ENCODE measurements around the gene DENND6A. TPM values are rescaled to one million over a fixed set of nuclear protein-coding genes. Genes with fewer than 3 reads are reported as not detected.
"Not testable (repeated sequence)": the region's sequence is repeated elsewhere in the genome, so short reads cannot be mapped to it uniquely, and the experiment has no call there.

The DENND6A gene
- total RNA-seq, 1 experiment from 2014 or later, result 22.3 TPM

DNA sequence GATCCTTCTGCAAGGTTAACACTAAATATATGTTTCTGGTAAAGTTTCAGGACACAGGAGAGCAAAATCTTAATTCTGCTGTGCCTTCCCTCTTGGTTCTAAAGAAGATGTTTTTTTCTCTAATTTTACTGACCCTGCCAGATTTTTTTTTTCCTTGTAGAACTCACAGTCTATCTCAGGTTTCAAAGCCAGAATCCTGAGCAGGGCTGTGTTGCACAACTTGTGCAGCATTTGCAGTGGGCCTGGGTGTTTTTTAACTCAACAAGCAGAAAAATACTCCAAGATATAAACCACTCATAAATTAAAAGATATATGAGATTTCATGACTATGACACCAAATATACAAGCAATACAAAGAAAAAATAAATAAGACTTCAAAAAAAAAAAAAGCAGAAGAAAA lies 55.5 kb downstream of the DENND6A start:
- ChIA-PET CTCF (no interaction called here), POLR2A (no interaction called here)
- Mint-ChIP-seq H3K4me1 (ENCODE audit: insufficient read depth, unreplicated experiment) (no peaks in the 10 kb centered on the region), H3K4me3 (ENCODE audit: unreplicated experiment) (no peak overlapping the region), H3K27me3 (ENCODE audit: insufficient read depth, unreplicated experiment) (no peaks in the 10 kb centered on the region), H3K9me3 (ENCODE audit: unreplicated experiment) (no peaks in the 10 kb centered on the region), H3K36me3 (ENCODE audit: insufficient read depth, unreplicated experiment) (peaks cover 72% of the 10 kb centered on the region), H3K27ac (ENCODE audit: low read depth, unreplicated experiment) (no peak overlapping the region)
- no peak for DNase-seq (ENCODE audit: unreplicated experiment)
- BruUV-seq (replicated peaks), result no TSS peak
- TF ChIP-seq, protein P1, sequence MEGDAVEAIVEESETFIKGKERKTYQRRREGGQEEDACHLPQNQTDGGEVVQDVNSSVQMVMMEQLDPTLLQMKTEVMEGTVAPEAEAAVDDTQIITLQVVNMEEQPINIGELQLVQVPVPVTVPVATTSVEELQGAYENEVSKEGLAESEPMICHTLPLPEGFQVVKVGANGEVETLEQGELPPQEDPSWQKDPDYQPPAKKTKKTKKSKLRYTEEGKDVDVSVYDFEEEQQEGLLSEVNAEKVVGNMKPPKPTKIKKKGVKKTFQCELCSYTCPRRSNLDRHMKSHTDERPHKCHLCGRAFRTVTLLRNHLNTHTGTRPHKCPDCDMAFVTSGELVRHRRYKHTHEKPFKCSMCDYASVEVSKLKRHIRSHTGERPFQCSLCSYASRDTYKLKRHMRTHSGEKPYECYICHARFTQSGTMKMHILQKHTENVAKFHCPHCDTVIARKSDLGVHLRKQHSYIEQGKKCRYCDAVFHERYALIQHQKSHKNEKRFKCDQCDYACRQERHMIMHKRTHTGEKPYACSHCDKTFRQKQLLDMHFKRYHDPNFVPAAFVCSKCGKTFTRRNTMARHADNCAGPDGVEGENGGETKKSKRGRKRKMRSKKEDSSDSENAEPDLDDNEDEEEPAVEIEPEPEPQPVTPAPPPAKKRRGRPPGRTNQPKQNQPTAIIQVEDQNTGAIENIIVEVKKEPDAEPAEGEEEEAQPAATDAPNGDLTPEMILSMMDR (IDR thresholded peaks at IDR 0.05; ENCODE audit: unreplicated experiment), result no peak
- intact Hi-C loops (cut with micrococcal nuclease), result no loop called here

DNA sequence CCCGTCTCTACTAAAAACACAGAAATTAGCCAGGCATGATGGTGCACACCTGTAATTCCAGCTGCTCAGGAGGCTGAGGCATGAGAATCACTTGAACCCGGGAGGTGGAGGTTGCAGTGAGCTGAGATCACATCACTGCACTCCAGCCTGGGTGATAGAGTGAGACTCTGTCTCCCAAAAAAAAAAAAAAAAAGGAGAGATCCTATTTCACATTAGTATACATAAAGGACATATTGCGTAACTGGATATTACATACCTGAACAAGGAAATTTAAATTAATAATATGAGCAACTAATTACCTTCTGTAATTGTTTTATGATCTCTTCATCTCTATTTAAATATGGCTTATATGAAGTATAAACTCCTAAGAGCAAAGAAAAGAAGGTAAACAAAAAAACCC lies 58.6 kb downstream of the DENND6A start:
- POLR2A ChIA-PET; H3K27ac Mint-ChIP-seq (ENCODE audit: low read depth, unreplicated experiment); H3K4me3 Mint-ChIP-seq (ENCODE audit: unreplicated experiment); CTCF ChIA-PET; H3K4me1 Mint-ChIP-seq (ENCODE audit: insufficient read depth, unreplicated experiment); BruUV-seq (replicated peaks); intact Hi-C loops (cut with micrococcal nuclease); H3K9me3 Mint-ChIP-seq (ENCODE audit: unreplicated experiment); DNase-seq (ENCODE audit: unreplicated experiment); H3K27me3 Mint-ChIP-seq (ENCODE audit: insufficient read depth, unreplicated experiment): not testable (repeated sequence)
- H3K36me3 Mint-ChIP-seq (ENCODE audit: insufficient read depth, unreplicated experiment), result peaks cover 89% of the 10 kb centered on the region

DNA sequence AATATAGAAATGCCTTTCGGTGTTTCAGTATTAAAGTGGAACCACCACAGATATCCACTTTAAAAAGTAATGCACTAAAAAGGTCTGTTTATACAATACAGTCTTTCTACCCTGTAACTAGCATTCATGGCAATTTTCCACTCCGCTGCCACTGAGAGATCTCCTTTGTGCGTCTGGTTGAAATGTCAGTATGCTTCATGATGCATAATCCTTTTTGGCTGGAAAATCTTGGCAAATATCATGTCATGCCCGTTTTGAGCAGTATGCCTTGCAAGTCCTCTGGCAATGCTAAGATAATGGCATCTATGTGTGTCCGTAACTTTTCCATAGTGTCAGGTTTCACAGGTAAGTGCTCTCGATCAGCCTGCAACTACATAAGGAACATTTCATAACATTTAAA lies 64.9 kb downstream of the DENND6A start:
- Mint-ChIP-seq H3K9me3 (ENCODE audit: unreplicated experiment) (no peaks in the 10 kb centered on the region), H3K4me1 (ENCODE audit: insufficient read depth, unreplicated experiment) (no peaks in the 10 kb centered on the region), H3K27ac (ENCODE audit: low read depth, unreplicated experiment) (no peak overlapping the region), H3K27me3 (ENCODE audit: insufficient read depth, unreplicated experiment) (no peaks in the 10 kb centered on the region), H3K4me3 (ENCODE audit: unreplicated experiment) (no peak overlapping the region), H3K36me3 (ENCODE audit: insufficient read depth, unreplicated experiment) (peaks cover 90% of the 10 kb centered on the region)
- CTCF ChIA-PET, result no interaction called here
- no TSS peak for BruUV-seq (replicated peaks)
- POLR2A ChIA-PET, result interaction anchor here (1.7 to 3.5 kb wide), 2 partner anchors 17 to 31 kb away, joined by 6 to 8 read pairs; partner anchors contain the start of gene ARF4
- intact Hi-C loops (cut with micrococcal nuclease), result no loop called here
- TF ChIP-seq, protein P1 (IDR thresholded peaks at IDR 0.05; ENCODE audit: unreplicated experiment), result no peak
- DNase-seq (ENCODE audit: unreplicated experiment), result no peak

DNA sequence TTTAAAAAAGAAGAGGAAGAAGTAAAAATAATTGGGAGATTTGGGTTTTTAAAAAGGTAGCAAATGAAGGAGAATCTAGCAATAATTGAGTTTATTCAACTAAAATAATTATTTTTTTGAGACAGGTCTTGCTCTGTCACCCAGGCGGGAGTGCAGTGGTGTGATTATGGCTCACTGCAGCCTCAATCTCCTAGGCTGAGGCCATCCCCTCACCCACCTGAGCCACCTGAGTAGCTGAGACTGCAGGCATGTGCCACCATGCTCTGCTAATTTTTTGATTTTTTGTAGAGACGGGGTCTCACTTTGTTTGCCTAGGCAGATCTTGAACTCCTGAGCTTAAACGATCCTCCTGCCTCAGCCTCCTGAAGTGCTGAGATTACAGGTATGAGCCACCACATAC lies 68.1 kb downstream of the DENND6A start:
- peaks cover 83% of the 10 kb centered on the region for H3K36me3 Mint-ChIP-seq (ENCODE audit: insufficient read depth, unreplicated experiment)
- CTCF ChIA-PET, result no interaction called here
- intact Hi-C loops (cut with micrococcal nuclease), result no loop called here
- POLR2A ChIA-PET, result no interaction called here
- no peaks in the 10 kb centered on the region for H3K27me3 Mint-ChIP-seq (ENCODE audit: insufficient read depth, unreplicated experiment)
- no peak overlapping the region for H3K4me3 Mint-ChIP-seq (ENCODE audit: unreplicated experiment)
- no peaks in the 10 kb centered on the region for H3K9me3 Mint-ChIP-seq (ENCODE audit: unreplicated experiment)
- no peaks in the 10 kb centered on the region for H3K4me1 Mint-ChIP-seq (ENCODE audit: insufficient read depth, unreplicated experiment)
- no peak overlapping the region for H3K27ac Mint-ChIP-seq (ENCODE audit: low read depth, unreplicated experiment)
- TF ChIP-seq, protein P1 (IDR thresholded peaks at IDR 0.05; ENCODE audit: unreplicated experiment), result no peak
- DNase-seq (ENCODE audit: unreplicated experiment), result no peak
- no TSS peak for BruUV-seq (replicated peaks)

DNA sequence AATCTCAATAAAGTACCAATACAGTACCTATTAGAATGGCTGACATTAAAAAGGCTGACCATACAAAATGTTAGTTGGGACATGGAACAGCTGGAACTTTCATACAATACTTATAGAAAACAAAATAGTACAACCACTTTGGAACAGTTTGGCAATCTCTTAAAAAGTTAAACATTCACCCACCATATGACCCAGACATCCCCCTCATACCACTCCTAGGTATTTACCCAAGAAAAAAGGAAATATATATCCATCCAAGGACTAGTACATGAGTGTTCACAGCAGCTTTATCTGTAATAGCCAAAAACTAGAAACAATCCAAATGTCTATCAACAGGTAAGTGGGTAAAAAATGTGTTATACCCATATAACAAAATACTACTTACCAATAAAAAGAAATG lies 70.5 kb downstream of the DENND6A start:
- POLR2A ChIA-PET, result no interaction called here
- H3K9me3 Mint-ChIP-seq (ENCODE audit: unreplicated experiment), result no peaks in the 10 kb centered on the region
- CTCF ChIA-PET, result no interaction called here
- no TSS peak for BruUV-seq (replicated peaks)
- H3K27me3 Mint-ChIP-seq (ENCODE audit: insufficient read depth, unreplicated experiment), result no peaks in the 10 kb centered on the region
- DNase-seq (ENCODE audit: unreplicated experiment), result no peak
- intact Hi-C loops (cut with micrococcal nuclease), result no loop called here
- no peak overlapping the region for H3K4me3 Mint-ChIP-seq (ENCODE audit: unreplicated experiment)
- no peaks in the 10 kb centered on the region for H3K4me1 Mint-ChIP-seq (ENCODE audit: insufficient read depth, unreplicated experiment)
- H3K27ac Mint-ChIP-seq (ENCODE audit: low read depth, unreplicated experiment), result no peak overlapping the region
- TF ChIP-seq, protein P1 (IDR thresholded peaks at IDR 0.05; ENCODE audit: unreplicated experiment), result no peak
- H3K36me3 Mint-ChIP-seq (ENCODE audit: insufficient read depth, unreplicated experiment), result peaks cover 66% of the 10 kb centered on the region

All from MCF 10A (cell line).